SKM-1 treated with dmso at 0.1 percent for 144 hours (cell line): ENCODE data around the gene C1QA.

ENCODE experiments used
- DNase-seq: peaks from one replicate; lab custom pipeline; 2025; ENCODE audit not compliant: unreplicated experiment; lab: John Stamatoyannopoulos, UW

C1QA gene, protein sequence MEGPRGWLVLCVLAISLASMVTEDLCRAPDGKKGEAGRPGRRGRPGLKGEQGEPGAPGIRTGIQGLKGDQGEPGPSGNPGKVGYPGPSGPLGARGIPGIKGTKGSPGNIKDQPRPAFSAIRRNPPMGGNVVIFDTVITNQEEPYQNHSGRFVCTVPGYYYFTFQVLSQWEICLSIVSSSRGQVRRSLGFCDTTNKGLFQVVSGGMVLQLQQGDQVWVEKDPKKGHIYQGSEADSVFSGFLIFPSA

GRCh38 chr1:22636353-22636752 is at the start of gene C1QA:
Gene C1QA, plus strand, starts transcription at chr1:22636628. Its CDS starts 989 bp downstream, at chr1:22637617.
- DNase-seq = peak; percentile 13

DNA sequence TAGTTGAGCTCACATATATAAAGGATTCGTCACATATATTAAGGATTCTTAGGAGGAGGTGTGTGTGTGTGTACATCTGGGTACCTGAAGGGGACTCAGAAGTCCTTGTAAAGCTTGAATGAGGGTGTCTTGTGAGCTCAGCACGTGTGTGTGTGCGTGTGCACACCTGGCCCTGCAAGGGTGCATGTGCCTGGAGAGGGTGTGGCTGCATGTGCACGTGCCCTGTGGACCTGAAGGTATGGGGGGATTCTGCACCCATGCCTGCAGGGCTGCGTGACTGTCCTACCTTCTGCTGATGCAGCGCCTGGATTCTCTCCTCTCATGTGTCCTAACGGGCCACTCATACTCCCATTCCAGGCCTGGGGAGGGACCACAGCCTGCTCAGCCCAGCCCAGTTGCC is 49.2 kb upstream of the C1QA start:
- DNase-seq = no peak

DNA sequence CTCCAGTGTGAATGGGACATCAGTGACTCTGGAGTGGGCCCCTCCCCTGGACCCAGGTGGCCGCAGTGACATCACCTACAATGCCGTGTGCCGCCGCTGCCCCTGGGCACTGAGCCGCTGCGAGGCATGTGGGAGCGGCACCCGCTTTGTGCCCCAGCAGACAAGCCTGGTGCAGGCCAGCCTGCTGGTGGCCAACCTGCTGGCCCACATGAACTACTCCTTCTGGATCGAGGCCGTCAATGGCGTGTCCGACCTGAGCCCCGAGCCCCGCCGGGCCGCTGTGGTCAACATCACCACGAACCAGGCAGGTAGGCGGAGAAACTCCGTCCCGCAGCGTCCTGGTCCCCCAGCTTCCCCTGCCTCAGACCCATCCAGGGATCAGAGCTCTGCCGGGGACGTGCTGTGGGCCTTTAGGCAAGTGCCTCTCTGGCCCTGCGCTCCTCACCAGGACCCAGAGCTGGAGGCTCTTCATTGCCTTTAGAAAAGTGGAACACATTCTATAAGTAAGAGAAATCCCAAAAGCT is 47.5 kb upstream of the C1QA start:
- no peak for DNase-seq

GRCh38 chr1:22591576-22591975 is 44.9 kb upstream of the C1QA start:
- no peak for DNase-seq

DNA sequence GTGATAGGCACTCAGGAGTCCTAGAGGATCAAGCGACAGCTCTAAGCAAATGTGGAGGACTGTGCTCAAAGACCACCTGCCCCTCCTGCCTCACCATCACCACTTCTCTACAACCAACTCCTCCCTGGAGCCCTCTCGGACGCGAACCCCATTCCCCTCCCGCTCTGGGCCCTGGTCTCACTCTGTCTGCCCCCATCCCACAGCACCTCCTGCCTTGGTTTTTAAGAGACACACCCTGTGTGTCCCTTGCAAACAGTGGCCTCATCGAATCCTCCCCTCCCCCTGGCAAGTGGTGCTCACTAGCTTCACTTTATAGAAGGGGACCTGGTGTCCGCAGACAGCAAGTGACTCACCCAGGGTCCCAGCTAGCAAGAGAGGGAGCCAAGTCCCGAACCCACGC is 44.4 kb upstream of the C1QA start:
- no peak for DNase-seq

DNA sequence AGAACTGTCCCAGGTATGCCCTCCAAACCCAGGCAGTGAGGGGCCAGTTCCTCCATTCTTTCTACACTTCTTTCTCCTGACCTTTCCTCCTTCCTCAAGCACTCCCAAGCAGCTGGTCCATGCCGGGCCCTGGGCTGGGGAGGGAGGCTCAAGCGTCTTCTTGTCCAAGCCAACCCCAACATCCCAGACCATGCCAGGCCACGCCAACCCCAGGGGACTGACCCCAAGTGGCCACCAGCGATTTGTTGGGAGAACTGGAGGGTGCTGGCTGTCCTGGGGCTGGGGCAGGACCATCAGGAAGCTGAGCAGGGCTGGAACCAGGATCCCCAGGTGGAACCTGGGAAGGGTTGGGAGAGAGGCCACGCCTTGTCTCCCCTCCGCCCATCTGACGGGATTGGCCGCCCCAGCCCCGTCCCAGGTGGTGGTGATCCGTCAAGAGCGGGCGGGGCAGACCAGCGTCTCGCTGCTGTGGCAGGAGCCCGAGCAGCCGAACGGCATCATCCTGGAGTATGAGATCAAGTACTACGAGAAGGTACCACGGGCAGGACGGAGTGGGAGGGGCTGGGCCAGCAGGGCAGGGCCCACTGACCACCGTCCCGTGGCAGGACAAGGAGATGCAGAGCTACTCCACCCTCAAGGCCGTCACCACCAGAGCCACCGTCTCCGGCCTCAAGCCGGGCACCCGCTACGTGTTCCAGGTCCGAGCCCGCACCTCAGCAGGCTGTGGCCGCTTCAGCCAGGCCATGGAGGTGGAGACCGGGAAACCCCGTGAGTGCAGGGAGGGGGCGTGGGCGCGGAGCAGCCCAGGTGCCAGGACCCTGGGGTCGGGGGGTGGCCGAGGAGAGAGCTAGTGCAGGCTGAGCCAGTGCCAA is 43.3 kb upstream of the C1QA start:
- DNase-seq = no peak

DNA sequence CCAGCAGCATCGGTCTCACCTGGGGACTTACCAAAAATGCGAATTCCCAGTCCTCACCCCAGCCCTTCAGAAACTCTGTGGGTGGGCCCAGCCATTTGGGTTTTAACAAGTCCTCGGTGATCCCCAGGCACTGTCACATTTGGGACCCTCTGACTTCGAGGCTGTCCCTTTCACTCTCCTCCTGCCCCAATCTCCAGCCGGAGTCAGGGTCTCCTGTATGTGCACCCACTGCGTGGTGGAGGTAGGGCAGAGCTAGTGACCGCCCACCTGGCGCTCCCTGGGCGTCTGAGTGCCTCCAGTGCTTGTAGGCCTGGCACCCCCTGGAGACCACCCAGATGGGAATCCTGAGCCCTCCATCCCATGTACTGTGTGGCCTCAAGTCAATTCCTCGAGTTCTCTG is 42.0 kb upstream of the C1QA start:
- DNase-seq = no peak

GRCh38 chr1:22595108-22595507 is 41.3 kb upstream of the C1QA start:
- DNase-seq = no peak

- no peak for DNase-seq
Observed at GRCh38 chr1:22597301-22597965, 39.0 kb upstream of the C1QA start.

DNA sequence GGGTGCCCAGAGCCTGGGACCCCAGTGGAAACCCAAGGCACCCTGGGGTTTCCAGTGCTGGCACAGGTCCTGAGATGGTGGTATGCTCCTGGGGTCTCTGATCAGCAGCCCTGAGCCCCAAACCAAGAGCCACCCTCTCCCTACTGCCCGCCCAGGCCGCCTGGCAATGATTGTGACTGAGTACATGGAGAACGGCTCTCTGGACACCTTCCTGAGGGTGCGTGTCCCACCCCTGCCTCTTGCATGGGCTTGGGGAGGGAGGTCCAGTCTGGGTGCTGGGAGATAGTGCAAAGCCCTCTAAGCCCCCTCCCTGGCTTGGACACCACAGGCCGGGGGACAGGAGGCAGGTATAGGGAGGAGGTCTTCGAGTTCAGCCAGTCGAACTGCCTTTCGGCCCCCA is 38.4 kb upstream of the C1QA start:
- DNase-seq = no peak

GRCh38 chr1:22598736-22599135 is 37.7 kb upstream of the C1QA start:
- no peak for DNase-seq

- DNase-seq = no peak
Observed at GRCh38 chr1:22600071-22600816, 36.2 kb upstream of the C1QA start.

DNA sequence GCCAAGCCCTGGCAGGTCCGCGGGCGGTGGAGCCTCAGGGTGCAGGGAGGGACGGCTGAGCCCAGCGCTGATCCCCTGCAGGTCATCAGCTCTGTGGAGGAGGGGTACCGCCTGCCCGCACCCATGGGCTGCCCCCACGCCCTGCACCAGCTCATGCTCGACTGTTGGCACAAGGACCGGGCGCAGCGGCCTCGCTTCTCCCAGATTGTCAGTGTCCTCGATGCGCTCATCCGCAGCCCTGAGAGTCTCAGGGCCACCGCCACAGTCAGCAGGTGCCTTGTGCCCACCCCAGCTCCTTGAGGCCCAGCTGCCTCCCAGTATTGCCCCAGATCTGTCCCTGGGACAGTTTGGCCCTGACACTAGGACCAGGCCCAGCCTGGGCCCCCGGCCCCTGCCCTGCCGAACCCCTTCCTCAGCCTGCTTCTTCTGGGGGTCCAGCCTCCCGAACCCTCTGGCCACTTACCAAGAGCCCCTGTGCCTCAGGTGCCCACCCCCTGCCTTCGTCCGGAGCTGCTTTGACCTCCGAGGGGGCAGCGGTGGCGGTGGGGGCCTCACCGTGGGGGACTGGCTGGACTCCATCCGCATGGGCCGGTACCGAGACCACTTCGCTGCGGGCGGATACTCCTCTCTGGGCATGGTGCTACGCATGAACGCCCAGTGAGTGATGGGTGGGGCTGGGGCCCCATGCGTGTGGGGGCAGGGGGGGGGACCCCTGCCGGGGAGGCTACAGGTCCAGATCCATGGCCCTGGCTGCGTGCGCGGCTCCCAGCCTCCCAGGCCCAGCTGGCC is 35.4 kb upstream of the C1QA start:
- no peak for DNase-seq

DNA sequence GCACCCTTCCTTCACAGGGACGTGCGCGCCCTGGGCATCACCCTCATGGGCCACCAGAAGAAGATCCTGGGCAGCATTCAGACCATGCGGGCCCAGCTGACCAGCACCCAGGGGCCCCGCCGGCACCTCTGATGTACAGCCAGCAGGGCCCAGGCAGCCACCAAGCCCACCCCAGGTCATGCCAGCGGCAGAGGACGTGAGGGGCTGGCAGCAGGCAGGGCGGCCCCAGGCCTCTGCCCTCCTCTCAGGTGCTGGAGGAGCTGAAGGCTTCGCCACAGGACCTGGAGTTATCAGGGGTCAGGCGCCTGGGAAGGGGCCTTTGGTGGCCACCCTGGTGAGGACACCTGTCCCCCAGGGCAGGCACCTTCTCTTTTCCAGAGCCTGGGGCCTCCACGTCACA is 34.8 kb upstream of the C1QA start:
- no peak for DNase-seq

GRCh38 chr1:22602060-22602740 is 34.2 kb upstream of the C1QA start:
- no peak for DNase-seq

- no peak for DNase-seq
Observed at GRCh38 chr1:22606161-22606560, 30.3 kb upstream of the C1QA start.

DNA sequence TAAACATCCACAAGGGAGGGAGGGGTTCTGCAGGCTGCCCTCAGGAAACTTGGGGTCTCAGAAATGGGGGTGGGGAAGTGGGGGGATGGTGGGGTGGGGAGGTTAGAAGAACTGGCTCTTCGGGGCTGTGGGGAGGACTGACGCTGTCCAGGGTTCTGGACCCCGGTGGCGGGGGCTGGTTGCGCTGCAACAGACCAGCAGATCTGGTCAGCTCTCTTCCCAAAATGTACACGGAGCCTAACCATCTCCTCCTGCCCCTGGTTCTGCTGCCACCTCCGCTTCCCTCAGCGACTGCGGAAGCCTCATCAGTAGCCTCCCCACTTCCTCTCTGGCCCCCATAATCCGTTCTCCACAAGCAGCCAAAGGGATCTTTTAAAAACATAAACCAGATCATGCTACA is 29.3 kb upstream of the C1QA start:
- no peak for DNase-seq

DNA sequence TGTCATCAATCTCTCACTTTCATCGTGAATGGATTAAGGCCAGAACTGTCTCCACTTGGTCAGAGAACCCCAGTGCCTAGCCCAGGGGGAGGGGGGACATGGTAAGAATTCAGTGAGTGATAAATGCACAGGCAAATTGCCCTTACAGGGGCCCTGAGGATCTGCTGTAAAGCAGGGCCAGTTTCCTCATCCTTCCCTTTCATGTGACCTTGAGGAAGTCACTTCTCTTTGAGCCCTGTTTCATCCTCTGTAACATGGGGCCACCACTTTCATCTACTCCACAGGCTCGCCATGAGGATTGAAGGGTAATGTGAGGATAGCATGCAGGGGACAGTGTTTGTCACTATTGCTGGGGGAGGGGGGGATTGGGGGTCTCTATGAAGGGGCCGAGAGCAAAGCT is 28.1 kb upstream of the C1QA start:
- no peak for DNase-seq

- no peak for DNase-seq
Observed at GRCh38 chr1:22609291-22609690, 27.1 kb upstream of the C1QA start.

DNA sequence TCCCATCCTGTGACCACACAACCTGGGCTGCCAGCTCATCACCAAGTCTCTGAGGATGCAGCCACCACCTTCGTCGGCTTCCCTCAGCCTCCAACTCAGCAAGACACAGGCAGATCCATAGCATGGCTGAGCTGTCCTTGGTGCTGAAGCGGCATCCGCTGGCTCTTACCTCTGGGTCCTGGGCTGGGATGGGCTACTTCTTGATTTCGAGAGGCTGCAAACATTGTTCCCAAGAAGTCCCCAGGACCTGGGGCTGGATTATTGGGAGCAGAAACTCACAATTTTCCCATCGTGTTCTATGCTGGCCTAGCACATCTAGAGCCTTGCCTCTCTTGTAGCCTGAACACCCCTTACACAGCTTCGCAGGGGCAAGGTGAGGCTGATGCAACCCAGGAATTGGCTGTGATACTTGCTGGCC is 24.9 kb upstream of the C1QA start:
- DNase-seq = no peak
